LHCN-M2 (cell line): ENCODE results near the gene NDEL1. TPM values are rescaled to one million over a fixed set of nuclear protein-coding genes. Genes with fewer than 3 reads are reported as not detected.

Source experiments
- DNase-seq: peaks from one replicate; pipeline ENCODE4 v3.0.0-alpha.2; 2012; ENCODE audit warnings: low read depth
- total RNA-seq: library from RNA; depleted of rRNA; stranded (reverse); fragments of >200 nt; gene quantifications from 2 replicates; pipeline ENCODE4 v1.2.3, GENCODE V29; 2014

The NDEL1 gene
- total RNA-seq, 1 experiment from 2014 or later = 52.4 TPM

GRCh38 chr17:8455665-8456209, 20.1 kb downstream of the NDEL1 start:
- no peak for DNase-seq

GRCh38 chr17:8458128-8458527, 22.4 kb downstream of the NDEL1 start:
- DNase-seq = no peak

- DNase-seq = no peak
Measured at GRCh38 chr17:8459107-8459506, 23.4 kb downstream of the NDEL1 start.

GRCh38 chr17:8459831-8460230, 24.1 kb downstream of the NDEL1 start:
- no peak for DNase-seq

- DNase-seq = no peak
Measured at GRCh38 chr17:8462564-8462963, 26.9 kb downstream of the NDEL1 start.

GRCh38 chr17:8463099-8463498, 27.4 kb downstream of the NDEL1 start:
- DNase-seq = peak; percentile 59

GRCh38 chr17:8464941-8465340, 29.3 kb downstream of the NDEL1 start:
- no peak for DNase-seq

GRCh38 chr17:8465356-8465755, 29.7 kb downstream of the NDEL1 start:
- DNase-seq = peak; percentile 53

- DNase-seq = no peak
Measured at GRCh38 chr17:8465759-8466158, 30.1 kb downstream of the NDEL1 start.

- DNase-seq = peak; percentile 26
Measured at GRCh38 chr17:8466456-8466855, 30.8 kb downstream of the NDEL1 start.

- DNase-seq = no peak
Measured at GRCh38 chr17:8466873-8467272, 31.2 kb downstream of the NDEL1 start.

- DNase-seq = no peak
Measured at GRCh38 chr17:8467527-8467926, 31.8 kb downstream of the NDEL1 start.

GRCh38 chr17:8468127-8468526, 32.4 kb downstream of the NDEL1 start:
- DNase-seq = no peak

- no peak for DNase-seq
Measured at GRCh38 chr17:8468980-8469379, 33.3 kb downstream of the NDEL1 start.

GRCh38 chr17:8469964-8470363, 34.3 kb downstream of the NDEL1 start:
- DNase-seq = no peak

- no peak for DNase-seq
Measured at GRCh38 chr17:8470447-8471047, 34.9 kb downstream of the NDEL1 start.

GRCh38 chr17:8472663-8473062, 37.0 kb downstream of the NDEL1 start:
- DNase-seq = no peak

GRCh38 chr17:8473451-8474192, 37.9 kb downstream of the NDEL1 start:
- no peak for DNase-seq

- no peak for DNase-seq
Measured at GRCh38 chr17:8474826-8475225, 39.1 kb downstream of the NDEL1 start.

- no peak for DNase-seq
Measured at GRCh38 chr17:8475227-8475626, 39.5 kb downstream of the NDEL1 start.

GRCh38 chr17:8475781-8476180, 40.1 kb downstream of the NDEL1 start:
- no peak for DNase-seq

- DNase-seq = no peak
Measured at GRCh38 chr17:8476741-8477140, 41.1 kb downstream of the NDEL1 start.

GRCh38 chr17:8477171-8477570, 41.5 kb downstream of the NDEL1 start:
- no peak for DNase-seq
